Type B pancreatic cell (in vitro differentiated cells): ENCODE data around the gene CAPN14. TPM values are rescaled to one million over a fixed set of nuclear protein-coding genes. Genes with fewer than 3 reads are reported as not detected.

ENCODE experiments used
- DNase-seq: peaks from one replicate; pipeline ENCODE4 v3.0.0; 2021; ENCODE audit warnings: mixed read lengths; ENCODE audit not compliant: unreplicated experiment; ENCODE audit errors: extremely low spot score
- H3K27ac Mint-ChIP-seq: 2 replicates; pipeline ENCODE4 v1.8.0; 2021; ENCODE audit warnings: mild to moderate bottlenecking, mixed read lengths
- H3K27me3 Mint-ChIP-seq: 2 replicates; pipeline ENCODE4 v1.8.0; 2021; ENCODE audit warnings: mixed read lengths
- H3K36me3 Mint-ChIP-seq: 2 replicates; pipeline ENCODE4 v1.8.0; 2021; ENCODE audit warnings: mixed read lengths
- H3K4me1 Mint-ChIP-seq: one replicate; pipeline ENCODE4 v1.8.0; 2021; ENCODE audit warnings: mixed read lengths; ENCODE audit not compliant: unreplicated experiment
- H3K4me3 Mint-ChIP-seq: 2 replicates; pipeline ENCODE4 v1.8.0; 2021; ENCODE audit warnings: mild to moderate bottlenecking, mixed read lengths
- H3K9me3 Mint-ChIP-seq: 2 replicates; pipeline ENCODE4 v1.8.0; 2021; ENCODE audit warnings: mixed read lengths
- CTCF ChIP-seq: fragments of 200-600 bp; sonication (generic); conservative IDR thresholded peaks from 2 replicates; pipeline ENCODE4 v1.5.0; 2021; ENCODE audit warnings: antibody characterized with exemption, mild to moderate bottlenecking
- total RNA-seq: library from RNA; stranded (reverse); gene quantifications from 2 replicates; pipeline ENCODE4 v1.2.1, GENCODE V29; 2021; ENCODE audit warnings: low replicate concordance

The CAPN14 gene
- total RNA-seq, 1 donor from 2014 or later: 0.39 TPM

- no peaks in the 10 kb centered on the region for H3K9me3 Mint-ChIP-seq
- H3K27ac Mint-ChIP-seq: no peak overlapping the region
- no peaks in the 10 kb centered on the region for H3K36me3 Mint-ChIP-seq
- no peaks in the 10 kb centered on the region for H3K27me3 Mint-ChIP-seq
- no peak for DNase-seq
- TF ChIP-seq CTCF: no peak
- no peaks in the 10 kb centered on the region for H3K4me1 Mint-ChIP-seq
- H3K4me3 Mint-ChIP-seq: no peak overlapping the region
Measured at GRCh38 chr2:31253356-31254131, 36.2 kb upstream of the CAPN14 start.

GRCh38 chr2:31251851-31252250 is 34.5 kb upstream of the CAPN14 start:
- Mint-ChIP-seq H3K4me1 (no peaks in the 10 kb centered on the region), H3K27ac (no peak overlapping the region)

GRCh38 chr2:31251018-31251417 is 33.7 kb upstream of the CAPN14 start:
- H3K27me3 Mint-ChIP-seq: no peaks in the 10 kb centered on the region
- H3K4me1 Mint-ChIP-seq: peaks cover 6% of the 10 kb centered on the region
- H3K9me3 Mint-ChIP-seq: no peaks in the 10 kb centered on the region
- no peak for DNase-seq
- H3K4me3 Mint-ChIP-seq: no peak overlapping the region
- peaks cover 6% of the 10 kb centered on the region for H3K36me3 Mint-ChIP-seq
- H3K27ac Mint-ChIP-seq: no peak overlapping the region
- TF ChIP-seq CTCF: no peak

More at GRCh38 chr2:31251851-31252250, 34.5 kb upstream of the CAPN14 start:
- Mint-ChIP-seq H3K4me3 (no peak overlapping the region), H3K36me3 (no peaks in the 10 kb centered on the region), H3K9me3 (no peaks in the 10 kb centered on the region), H3K27me3 (no peaks in the 10 kb centered on the region)
- no peak for TF ChIP-seq CTCF
- no peak for DNase-seq

GRCh38 chr2:31249009-31249690 is 31.8 kb upstream of the CAPN14 start:
- no peak for TF ChIP-seq CTCF
- Mint-ChIP-seq H3K36me3 (peaks cover 10% of the 10 kb centered on the region), H3K4me3 (no peak overlapping the region), H3K9me3 (no peaks in the 10 kb centered on the region), H3K27ac (no peak overlapping the region), H3K4me1 (peaks cover 9% of the 10 kb centered on the region), H3K27me3 (no peaks in the 10 kb centered on the region)
- DNase-seq: no peak

- peaks cover 13% of the 10 kb centered on the region for H3K36me3 Mint-ChIP-seq
- DNase-seq: no peak
- no peaks in the 10 kb centered on the region for H3K9me3 Mint-ChIP-seq
- H3K27me3 Mint-ChIP-seq: no peaks in the 10 kb centered on the region
- no peak overlapping the region for H3K27ac Mint-ChIP-seq
- no peak for TF ChIP-seq CTCF
- H3K4me3 Mint-ChIP-seq: no peak overlapping the region
- H3K4me1 Mint-ChIP-seq: peaks cover 9% of the 10 kb centered on the region
Measured at GRCh38 chr2:31248139-31248538, 30.8 kb upstream of the CAPN14 start.
